Spleen (tissue), 11 donors: ENCODE results near the gene SLC34A3. TPM values are rescaled to one million over a fixed set of nuclear protein-coding genes. Genes with fewer than 3 reads are reported as not detected.

Source experiments
- DNase-seq: peaks from one replicate; pipeline ENCODE4 v3.0.0-alpha.2; 2020
- H3K27ac ChIP-seq, 8 donors: fragments of 200-600 bp; sonication (generic) in 7 of 8; 1 replicate in 4 of 8; 2 replicates in 4 of 8; pipeline versions ENCODE4 v1.5.0 to v1.8.0; 2016 to 2021; ENCODE audit warnings: inconsistent platforms in 4 of 8, mild to moderate bottlenecking in 4 of 8, moderate library complexity in 1 of 8
- H3K27me3 ChIP-seq, 7 donors: fragments of 200-600 bp; sonication (generic) in 6 of 7; replicated peaks in 1 of 7; 1 replicate in 4 of 7; 2 replicates in 3 of 7; pipeline versions ENCODE4 v1.5.0 to v1.8.0; 2016 to 2021; ENCODE audit warnings: inconsistent platforms in 3 of 7, mild to moderate bottlenecking in 1 of 7
- H3K36me3 ChIP-seq, 6 donors: fragments of 200-600 bp; sonication (generic) in 5 of 6; 1 replicate in 4 of 6; 2 replicates in 2 of 6; pipeline versions ENCODE4 v1.5.0 to v1.8.0; 2016 to 2021; ENCODE audit warnings: inconsistent platforms in 2 of 6
- H3K4me1 ChIP-seq, 6 donors: fragments of 200-600 bp; sonication (generic) in 5 of 6; 1 replicate in 3 of 6; 2 replicates in 3 of 6; pipeline versions ENCODE4 v1.5.0 to v1.8.0; 2016 to 2021; ENCODE audit warnings: inconsistent platforms in 3 of 6
- H3K4me3 ChIP-seq, 8 donors: fragments of 200-600 bp; sonication (generic) in 7 of 8; 1 replicate in 4 of 8; 2 replicates in 4 of 8; pipeline versions ENCODE4 v1.5.0 to v1.8.0; 2016 to 2021; ENCODE audit warnings: inconsistent platforms in 4 of 8, mild to moderate bottlenecking in 4 of 8, moderate library complexity in 2 of 8
- H3K9me3 ChIP-seq, 8 donors: fragments of 200-600 bp; sonication (generic) in 7 of 8; 1 replicate in 4 of 8; 2 replicates in 4 of 8; pipeline versions ENCODE4 v1.5.0 to v1.8.0; 2016 to 2021; ENCODE audit warnings: inconsistent platforms in 4 of 8
- POLR2A ChIP-seq, 3 donors: fragments of 450-650 bp; IDR thresholded peaks; one replicate each; pipeline ENCODE4 v1.5.1; 2017; ENCODE audit warnings: antibody characterized with exemption in 3 of 3, mild to moderate bottlenecking in 1 of 3
- POLR2AphosphoS5 ChIP-seq, 3 donors: sonication (generic); formaldehyde crosslinking; IDR thresholded peaks; one replicate each; pipeline ENCODE4 v1.5.1; 2017; ENCODE audit warnings: antibody characterized with exemption in 3 of 3
- WGBS, 5 donors: extraction: QIAGEN DNeasy Blood & Tissue Kit in 3 of 5; methylation state at CpG; one replicate each; pipeline versions ENCODE4 v1.1.5 to v1.1.7; 2013 to 2018; 5-methylcytosine and 5-hydroxymethylcytosine counted together
- intact Hi-C: fragments of 100-400 bp; cut with DNase I; formaldehyde crosslinking; loops from one replicate; pipeline ENCODE4 v1.15.0; 2023; ENCODE audit warnings: low total_unique reads
- polyA plus RNA-seq, 3 donors: library from polyadenylated mRNA; stranded (reverse); fragments of 200-250 nt; gene quantifications; one replicate each; pipeline ENCODE4 v1.2.1, GENCODE V29; 2013
- total RNA-seq, 7 donors: library from RNA; depleted of rRNA in 3 of 7; stranded (reverse); fragments of >200 nt in 3 of 7; fragmentation: NEBNext Ultra II Directional in 4 of 7; extraction: Animal tissue kit (Norgen Biotek cat#: 25700) in 4 of 7; gene quantifications; one replicate each; pipeline versions ENCODE4 v1.1.0 to v1.2.1, GENCODE V29; 2016 to 2021
- TF ChIP-seq, protein P1 (sequence below), 11 experiments: fragments of 200-600 bp in 7 of 11; fragments of 450-650 bp in 4 of 11; sonication (generic) in 4 of 11; IDR thresholded peaks in 8 of 11; conservative IDR thresholded peaks in 3 of 11; 1 replicate in 7 of 11; 2 replicates in 4 of 11; pipeline versions ENCODE4 v1.4.0 to v1.8.0; 2016 to 2021; ENCODE audit warnings: antibody characterized with exemption in 11 of 11, inconsistent platforms in 4 of 11, mild to moderate bottlenecking in 1 of 11
- donor health status: healthy with polysubstance abuse.
- donor health status: DM: no; HTN: no; CAD: no; lungs with moderate emphysema.
- donor health status: DM: no; HTN: no; CAD: no.
- donor health status: Bipolar disorder and iron deficiency.
- donor health status: healthy.
- donor health status: DM: no; HTN: no; CAD: no.
- donor health status: DM: yes; HTN: yes; CAD: no.

SLC34A3 gene
- total and polyA plus RNA-seq, 10 donors = not detected

DNA sequence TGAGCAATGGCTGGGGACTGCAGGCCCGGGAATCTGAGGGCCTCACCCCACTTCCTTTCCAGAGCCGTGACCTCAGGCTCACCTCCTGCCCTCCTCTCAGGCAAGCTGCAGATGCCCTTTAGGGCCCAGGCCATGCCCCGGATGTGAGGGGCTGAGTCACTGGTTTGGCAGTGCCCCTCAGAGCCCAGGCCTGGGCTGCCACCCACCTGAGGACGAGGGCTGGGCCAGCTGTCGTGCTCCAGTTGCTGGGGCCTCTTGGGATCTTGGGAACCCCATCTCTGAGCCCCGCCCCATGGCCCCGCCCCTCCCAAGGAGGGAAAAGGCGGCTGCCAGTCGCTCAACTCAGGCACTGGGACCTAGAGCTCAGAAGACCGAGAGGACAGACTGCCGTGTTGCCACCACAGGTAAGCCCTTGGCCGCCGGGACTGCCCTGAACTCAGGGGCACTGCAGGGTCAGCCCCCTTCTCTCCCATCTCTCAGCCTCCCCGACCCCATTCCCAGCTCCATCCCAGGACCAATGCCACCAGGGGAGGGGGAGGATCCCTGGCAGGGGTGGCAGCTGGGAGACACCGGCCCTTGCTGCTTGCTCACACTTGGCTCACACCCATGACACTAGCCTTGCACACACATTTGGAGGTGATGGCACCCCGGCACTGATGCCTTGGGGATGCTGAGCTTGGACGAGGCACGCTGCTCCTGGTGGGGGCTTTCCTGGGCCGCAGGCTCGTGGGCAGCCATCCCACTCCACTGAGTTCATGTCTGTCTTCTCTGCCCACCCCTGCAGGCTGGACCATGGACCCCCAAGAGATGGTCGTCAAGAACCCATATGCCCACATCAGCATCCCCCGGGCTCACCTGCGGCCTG lies 5.6 kb upstream of the SLC34A3 start, which contains the start of gene CYSRT1:
CYSRT1 (plus strand) TSS at position 345 of the 865 bp plus-strand sequence; CDS start at position 793, 448 bp downstream.
- peak within 1 kb of the TSS in 7 of 8 donors; percentile 87 to 94 (median 91) for H3K27ac ChIP-seq
- H3K36me3 ChIP-seq = no peaks in the 10 kb centered on the region
- peak within 1 kb of the TSS in 7 of 8 donors; percentile 54 to 81 (median 62) for H3K4me3 ChIP-seq
- intact Hi-C loops = loop anchor here (5.0 kb wide), 1 partner anchor 108 kb away; no protein-coding TSS in a partner anchor
- WGBS, 5 donors = 50 to 65% (median 54%) methylated on average over 10 to 23 of the region's 23 CpGs
- no peak for DNase-seq
- TF ChIP-seq, protein P1, sequence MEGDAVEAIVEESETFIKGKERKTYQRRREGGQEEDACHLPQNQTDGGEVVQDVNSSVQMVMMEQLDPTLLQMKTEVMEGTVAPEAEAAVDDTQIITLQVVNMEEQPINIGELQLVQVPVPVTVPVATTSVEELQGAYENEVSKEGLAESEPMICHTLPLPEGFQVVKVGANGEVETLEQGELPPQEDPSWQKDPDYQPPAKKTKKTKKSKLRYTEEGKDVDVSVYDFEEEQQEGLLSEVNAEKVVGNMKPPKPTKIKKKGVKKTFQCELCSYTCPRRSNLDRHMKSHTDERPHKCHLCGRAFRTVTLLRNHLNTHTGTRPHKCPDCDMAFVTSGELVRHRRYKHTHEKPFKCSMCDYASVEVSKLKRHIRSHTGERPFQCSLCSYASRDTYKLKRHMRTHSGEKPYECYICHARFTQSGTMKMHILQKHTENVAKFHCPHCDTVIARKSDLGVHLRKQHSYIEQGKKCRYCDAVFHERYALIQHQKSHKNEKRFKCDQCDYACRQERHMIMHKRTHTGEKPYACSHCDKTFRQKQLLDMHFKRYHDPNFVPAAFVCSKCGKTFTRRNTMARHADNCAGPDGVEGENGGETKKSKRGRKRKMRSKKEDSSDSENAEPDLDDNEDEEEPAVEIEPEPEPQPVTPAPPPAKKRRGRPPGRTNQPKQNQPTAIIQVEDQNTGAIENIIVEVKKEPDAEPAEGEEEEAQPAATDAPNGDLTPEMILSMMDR (IDR thresholded peaks at IDR 0.05 in 8 of 11, conservative IDR thresholded peaks at IDR 0.05 in 3 of 11) = no peak
- peaks cover 0 to 50% (median 25%) of the 10 kb centered on the region in 7 donors for H3K27me3 ChIP-seq
- H3K4me1 ChIP-seq = peaks cover 8 to 48% (median 31%) of the 10 kb centered on the region in 6 donors
- no peaks in the 10 kb centered on the region for H3K9me3 ChIP-seq

DNA sequence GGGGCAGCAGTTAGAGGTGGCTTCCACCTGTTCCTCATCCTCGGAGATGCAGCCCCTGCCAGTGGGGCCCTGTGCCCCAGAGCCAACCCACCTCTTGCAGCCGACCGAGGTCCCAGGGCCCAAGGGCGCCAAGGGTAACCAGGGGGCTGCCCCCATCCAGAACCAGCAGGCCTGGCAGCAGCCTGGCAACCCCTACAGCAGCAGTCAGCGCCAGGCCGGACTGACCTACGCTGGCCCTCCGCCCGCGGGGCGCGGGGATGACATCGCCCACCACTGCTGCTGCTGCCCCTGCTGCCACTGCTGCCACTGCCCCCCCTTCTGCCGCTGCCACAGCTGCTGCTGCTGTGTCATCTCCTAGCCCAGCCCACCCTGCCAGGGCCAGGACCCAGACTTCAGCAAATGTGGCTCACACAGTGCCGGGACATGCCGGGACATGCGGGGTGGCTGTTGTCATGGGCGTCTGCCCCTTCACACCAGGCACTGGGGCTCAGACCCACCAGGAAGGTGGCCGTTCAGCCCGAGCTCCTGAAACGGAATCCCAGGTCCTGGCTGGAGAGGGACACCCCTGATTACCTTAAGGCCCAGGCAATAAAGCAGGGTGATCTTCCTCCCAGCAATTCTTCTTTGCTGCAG lies 4.9 kb upstream of the SLC34A3 start:
- Histone ChIP-seq H3K9me3 (no peaks in the 10 kb centered on the region), H3K36me3 (no peaks in the 10 kb centered on the region), H3K27me3 (peaks cover 0 to 58% (median 25%) of the 10 kb centered on the region in 7 donors), H3K4me1 (peaks cover 8 to 47% (median 31%) of the 10 kb centered on the region in 6 donors), H3K27ac (no peak overlapping the region), H3K4me3 (no peak overlapping the region)
- intact Hi-C loops = no loop called here
- TF ChIP-seq, protein P1 (IDR thresholded peaks at IDR 0.05 in 8 of 11, conservative IDR thresholded peaks at IDR 0.05 in 3 of 11) = no peak
- TF ChIP-seq POLR2AphosphoS5 (IDR thresholded peaks at IDR 0.05) (no peak), POLR2A (IDR thresholded peaks at IDR 0.05) (no peak)
- 80 to 88% (median 84%) methylated on average over 8 to 21 of the region's 21 CpGs for WGBS, 5 donors
- DNase-seq = no peak

DNA sequence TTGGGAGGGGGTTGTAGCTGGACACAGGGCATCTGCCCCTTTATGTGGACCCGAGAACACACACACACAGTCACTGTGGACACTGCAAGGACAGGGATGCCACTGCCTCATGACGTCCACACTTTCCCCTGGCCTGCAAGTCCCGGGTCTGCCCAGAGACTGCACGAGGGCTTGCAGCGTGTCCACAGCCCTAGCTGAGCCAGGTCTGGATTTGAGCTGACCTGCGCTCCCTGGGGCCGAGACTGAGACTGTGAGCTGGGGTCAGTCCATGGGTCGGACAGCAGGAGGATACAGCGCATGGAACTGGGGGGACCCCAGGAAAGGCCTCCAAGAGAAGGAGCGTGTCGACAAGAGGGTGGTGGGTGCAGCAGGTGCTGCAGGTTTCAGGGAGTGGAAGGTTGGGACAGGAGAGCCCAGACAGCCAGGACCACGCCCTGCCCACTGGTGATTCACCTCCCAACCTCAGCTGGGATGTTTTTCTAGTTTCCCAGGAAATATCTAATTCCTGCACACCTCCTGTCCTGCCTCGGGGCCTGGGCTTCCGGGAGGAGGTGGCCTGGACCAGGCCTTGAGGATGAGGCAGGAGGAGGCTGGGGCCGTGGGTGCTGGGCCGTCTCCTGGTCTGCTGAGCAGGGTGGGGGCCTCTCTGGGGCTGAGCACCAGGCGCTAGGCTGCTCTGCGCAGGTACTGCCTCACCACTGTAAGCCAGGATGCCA lies 4.2 kb upstream of the SLC34A3 start:
- Histone ChIP-seq H3K27ac (no peak overlapping the region), H3K36me3 (no peaks in the 10 kb centered on the region), H3K4me3 (no peak overlapping the region), H3K9me3 (no peaks in the 10 kb centered on the region), H3K4me1 (peaks cover 6 to 41% (median 29%) of the 10 kb centered on the region in 6 donors), H3K27me3 (peaks cover 0 to 59% (median 24%) of the 10 kb centered on the region in 7 donors)
- TF ChIP-seq POLR2A (IDR thresholded peaks at IDR 0.05) (no peak), POLR2AphosphoS5 (IDR thresholded peaks at IDR 0.05) (no peak)
- TF ChIP-seq, protein P1 (IDR thresholded peaks at IDR 0.05 in 8 of 11, conservative IDR thresholded peaks at IDR 0.05 in 3 of 11) = no peak
- intact Hi-C loops = no loop called here
- WGBS, 5 donors = 69 to 82% (median 75%) methylated on average over 18 of the region's 18 CpGs
- DNase-seq = no peak
